IMR-90 (cell line): Measurements from ENCODE around the gene SLC25A33. TPM values are rescaled to one million over a fixed set of nuclear protein-coding genes. Genes with fewer than 3 reads are reported as not detected.

Experiments used
- ATAC-seq: fragments of 200-7000 bp; cut with Tn5 transposase; 2 replicates; pipeline ENCODE4 v1.9.1; 2020; ENCODE audit warnings: low read depth, mild to moderate bottlenecking, moderate library complexity
- BruUV-seq: library from RNA; stranded (reverse); fragments of 400-500 nt; replicated peaks from 2 replicates; lab custom pipeline; 2021; lab: Mats Ljungman, UMichigan
- CTCF ChIA-PET: fragments of 300-600 bp; formaldehyde crosslinking; extraction: SDS; loops from one replicate; lab custom pipeline; 2021; ENCODE audit warnings: antibody characterized with exemption; lab: Yijun Ruan, JAX
- POLR2A ChIA-PET: fragments of 300-600 bp; sonication (Branson Sonifier 250); formaldehyde crosslinking; loops from one replicate; lab custom pipeline; 2022; ENCODE audit warnings: antibody characterized with exemption; ENCODE audit not compliant: unreplicated experiment; lab: Charles Lee
- DNase-seq: peaks from one replicate; pipeline ENCODE4 v3.0.0; 2013
- H2AFZ ChIP-seq: replicated peaks from 2 replicates; pipeline ENCODE3; 2013; ENCODE audit warnings: low read length, mild to moderate bottlenecking; ENCODE audit not compliant: poor library complexity
- H2AK5ac ChIP-seq: 2 replicates; pipeline ENCODE4 v1.6.1; 2013; ENCODE audit warnings: low read depth, low read length, inconsistent platforms
- H2AK9ac ChIP-seq: replicated peaks from 2 replicates; pipeline ENCODE3; 2013; ENCODE audit warnings: mild to moderate bottlenecking, low read depth, low read length, moderate library complexity; ENCODE audit not compliant: poor library complexity
- H2BK120ac ChIP-seq: 2 replicates; pipeline ENCODE4 v1.6.1; 2013; ENCODE audit warnings: low read depth, low read length, inconsistent platforms
- H2BK15ac ChIP-seq: 3 replicates; pipeline ENCODE4 v1.6.1; 2013; ENCODE audit warnings: low read depth, low read length, inconsistent platforms
- H2BK20ac ChIP-seq: 2 replicates; pipeline ENCODE4 v1.6.1; 2013; ENCODE audit warnings: low read depth, mild to moderate bottlenecking, inconsistent platforms, low read length, moderate library complexity
- H2BK5ac ChIP-seq: 2 replicates; pipeline ENCODE4 v1.6.1; 2013; ENCODE audit warnings: mild to moderate bottlenecking, low read depth, low read length, inconsistent platforms; ENCODE audit not compliant: poor library complexity, severe bottlenecking
- H3K14ac ChIP-seq: replicated peaks from 2 replicates; pipeline ENCODE4 v1.6.1; 2013; ENCODE audit warnings: low read depth, low read length, inconsistent platforms
- H3K18ac ChIP-seq: 2 replicates; pipeline ENCODE4 v1.6.1; 2013; ENCODE audit warnings: low read depth, low read length, control low read depth
- H3K23ac ChIP-seq: 2 replicates; pipeline ENCODE4 v1.6.1; 2013; ENCODE audit warnings: low read depth, low read length, inconsistent platforms
- H3K27ac ChIP-seq: 2 replicates; pipeline ENCODE4 v1.5.1; 2013; ENCODE audit warnings: mild to moderate bottlenecking, control low read depth, low read length; ENCODE audit not compliant: insufficient read depth
- H3K27me3 ChIP-seq: 2 replicates; pipeline ENCODE4 v1.6.1; 2013; ENCODE audit warnings: low read length; ENCODE audit not compliant: control insufficient read depth, insufficient read depth
- H3K36me3 ChIP-seq: 2 replicates; pipeline ENCODE4 v1.6.1; 2013; ENCODE audit warnings: low read length, mixed read lengths; ENCODE audit not compliant: control insufficient read depth, insufficient read depth
- H3K4ac ChIP-seq: 2 replicates; pipeline ENCODE4 v1.6.1; 2013; ENCODE audit warnings: low read depth, low read length, inconsistent platforms
- H3K4me1 ChIP-seq: 2 replicates; pipeline ENCODE4 v1.6.1; 2013; ENCODE audit warnings: low read length, mixed read lengths; ENCODE audit not compliant: control insufficient read depth, insufficient read depth
- H3K4me2 ChIP-seq: 2 replicates; pipeline ENCODE4 v1.6.1; 2013; ENCODE audit warnings: low read depth, mild to moderate bottlenecking, control low read depth, low read length, moderate library complexity
- H3K4me3 ChIP-seq: 2 replicates; pipeline ENCODE4 v1.5.1; 2013; ENCODE audit warnings: low read depth, mild to moderate bottlenecking, control low read depth, low read length, moderate library complexity; ENCODE audit not compliant: insufficient read depth
- H3K56ac ChIP-seq: 2 replicates; pipeline ENCODE4 v1.6.1; 2013; ENCODE audit warnings: low read length, inconsistent platforms; ENCODE audit not compliant: insufficient read depth; ENCODE audit errors: extremely low read depth
- H3K79me1 ChIP-seq, 2 experiments: 2 replicates each; pipeline ENCODE4 v1.6.1; 2013; ENCODE audit warnings: low read length in 2 of 2, inconsistent platforms in 1 of 2, low read depth in 1 of 2
- H3K9ac ChIP-seq: 2 replicates; pipeline ENCODE4 v1.6.1; 2013; ENCODE audit warnings: low read depth, low read length, control low read depth
- H3K9me1 ChIP-seq: 2 replicates; pipeline ENCODE4 v1.6.1; 2013; ENCODE audit warnings: low read length, inconsistent platforms; ENCODE audit not compliant: insufficient read depth
- H3K9me3 ChIP-seq: 2 replicates; pipeline ENCODE4 v1.6.1; 2013; ENCODE audit warnings: low read length; ENCODE audit not compliant: control insufficient read depth, insufficient read depth
- H4K20me1 ChIP-seq: 2 replicates; pipeline ENCODE4 v1.6.1; 2013; ENCODE audit warnings: low read length, inconsistent platforms; ENCODE audit not compliant: insufficient read depth
- H4K5ac ChIP-seq: 2 replicates; pipeline ENCODE4 v1.6.1; 2013; ENCODE audit warnings: mild to moderate bottlenecking, low read depth, low read length, control low read depth
- H4K8ac ChIP-seq, 2 experiments: 2 replicates each; pipeline ENCODE4 v1.6.1; 2013; ENCODE audit warnings: low read depth in 2 of 2, low read length in 2 of 2, control low read depth in 1 of 2, inconsistent platforms in 1 of 2
- H4K91ac ChIP-seq: 2 replicates; pipeline ENCODE4 v1.6.1; 2013; ENCODE audit warnings: low read depth, low read length, inconsistent platforms; ENCODE audit not compliant: insufficient read depth
- BHLHE40 ChIP-seq: fragments of 150-350 bp; IDR thresholded peaks from 2 replicates; pipeline ENCODE4 v1.6.1; 2016; ENCODE audit warnings: mild to moderate bottlenecking, low read depth, low read length
- CEBPB ChIP-seq: IDR thresholded peaks from 2 replicates; pipeline ENCODE4 v1.6.1; 2012; ENCODE audit warnings: low read depth, low read length, improper control_type of control experiment
- FOS ChIP-seq: fragments of 150-350 bp; IDR thresholded peaks from 2 replicates; pipeline ENCODE4 v1.6.1; 2016; ENCODE audit warnings: low read depth, low read length
- MAFK ChIP-seq: IDR thresholded peaks from 2 replicates; pipeline ENCODE4 v1.6.1; 2012; ENCODE audit warnings: low read depth, low read length, improper control_type of control experiment
- WGBS, 2 experiments: methylation state at CpG; one replicate each; pipeline versions ENCODE4 v1.1.5 to v1.1.7; 2013; ENCODE audit warnings: missing lambda C conversion rate in 2 of 2; ENCODE audit not compliant: insufficient read length in 1 of 2; ENCODE audit errors: extremely low coverage in 2 of 2; 5-methylcytosine and 5-hydroxymethylcytosine counted together
- dilution Hi-C: fragments of 300-500 bp; cut with HindIII; formaldehyde crosslinking; loops from one replicate; pipeline ENCODE4 v1.14.3; 2018; ENCODE audit warnings: low sequenced_read_pairs; ENCODE audit not compliant: unreplicated experiment
- in situ Hi-C: fragments of 300-500 bp; cut with MboI; formaldehyde crosslinking; loops from 3 replicates; pipeline ENCODE4 v1.14.3; 2019; ENCODE audit warnings: low sequenced_read_pairs, inconsistent platforms, mixed read lengths
- intact Hi-C: fragments of 100-400 bp; cut with micrococcal nuclease; formaldehyde crosslinking; loops from 2 replicates; pipeline ENCODE4 v1.10.0; 2022
- polyA plus RNA-seq, 3 experiments: library from polyadenylated mRNA; depleted of rRNA; stranded (reverse); fragments of >200 nt; gene quantifications; 2 replicates each; pipeline ENCODE4 v1.2.3, GENCODE V29; 2012; ENCODE audit warnings: low replicate concordance in 1 of 3
- total RNA-seq: library from RNA; depleted of rRNA; stranded (reverse); fragments of >200 nt; gene quantifications from 2 replicates; pipeline ENCODE4 v1.2.3, GENCODE V29; 2012

The SLC25A33 gene
- total and polyA plus RNA-seq, 2 of the 4 experiments (the other 2 are of a cell fraction) = 2.5 to 3.0 TPM

DNA sequence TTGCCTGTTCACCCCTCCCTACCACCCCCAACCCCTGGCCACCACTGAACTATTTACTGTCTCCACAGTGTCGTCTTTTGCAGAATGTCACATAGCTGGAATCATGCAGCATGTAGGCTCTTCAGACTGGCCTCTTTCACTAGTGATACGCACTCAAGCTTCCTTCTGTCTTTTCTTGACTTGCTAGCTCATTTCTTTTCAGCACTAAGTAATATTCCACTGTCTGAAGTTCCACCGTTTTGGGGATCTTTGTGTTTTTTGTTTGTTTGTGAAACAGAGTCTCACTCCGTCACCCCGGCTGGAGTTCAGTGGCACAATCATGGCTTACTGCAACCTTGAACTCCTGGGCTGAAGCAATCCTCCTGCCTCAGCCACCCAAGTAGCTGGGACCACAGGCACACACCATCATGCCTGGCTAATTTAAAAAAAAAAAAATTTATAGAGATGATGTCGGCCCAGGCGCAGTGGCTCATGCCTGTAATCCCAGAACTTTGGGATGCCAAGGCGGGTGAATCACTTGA, 43.4 kb upstream of the SLC25A33 start:
- no peak overlapping the region for H3K4me2 ChIP-seq
- no peaks in the 10 kb centered on the region for H4K20me1 ChIP-seq
- no peak overlapping the region for H2AK5ac ChIP-seq
- dilution Hi-C loops = no loop called here
- H3K9me3 ChIP-seq = no peaks in the 10 kb centered on the region
- H3K14ac ChIP-seq = no peak overlapping the region
- in situ Hi-C loops = loop anchor here (25.0 kb wide), 2 partner anchors 359 to 584 kb away; partner anchors contain the start of gene GPR157
- no peaks in the 10 kb centered on the region for H3K36me3 ChIP-seq
- H2BK20ac ChIP-seq = no peak overlapping the region
- no peak overlapping the region; the same call in 1 of the 2 replicates for H3K23ac ChIP-seq
- no peak overlapping the region for H2BK15ac ChIP-seq
- no peak overlapping the region for H3K18ac ChIP-seq
- ChIA-PET POLR2A (no interaction called here), CTCF (interaction anchor here (0.6 to 2.8 kb wide), 3 partner anchors 11 to 78 kb away, joined by 3 to 9 read pairs (median 3); no protein-coding TSS in a partner anchor)
- H2AFZ ChIP-seq = peak overlapping the region; percentile 96
- no peak for DNase-seq
- H3K79me1 ChIP-seq = no peaks in the 10 kb centered on the region
- H3K4ac ChIP-seq = no peak overlapping the region
- H3K4me1 ChIP-seq = no peaks in the 10 kb centered on the region
- H3K27ac ChIP-seq = no peak overlapping the region
- H2AK9ac ChIP-seq = no peak overlapping the region
- no peak for ATAC-seq
- WGBS, 2 experiments = 100% methylated on average over 1 of the region's 8 CpGs; no CpG with 5 or more reads in 1 of the 2 experiments
- BruUV-seq = no TSS peak
- no peak overlapping the region for H2BK120ac ChIP-seq
- H3K27me3 ChIP-seq = peaks cover 5% of the 10 kb centered on the region
- H3K9me1 ChIP-seq = no peaks in the 10 kb centered on the region
- no peak overlapping the region for H4K8ac ChIP-seq
- no peak for TF ChIP-seq FOS
- no peak for TF ChIP-seq BHLHE40
- TF ChIP-seq CEBPB = no peak
- no peak for TF ChIP-seq MAFK
- H4K91ac ChIP-seq = no peak overlapping the region
- no peak overlapping the region for H3K4me3 ChIP-seq
- intact Hi-C loops = loop anchor here (1.0 kb wide), 1 partner anchor 77 kb away; no protein-coding TSS in a partner anchor
- H2BK5ac ChIP-seq = no peak overlapping the region
- no peak overlapping the region for H3K56ac ChIP-seq
- no peak overlapping the region for H3K9ac ChIP-seq
- no peak overlapping the region for H4K5ac ChIP-seq
